Cortex of kidney (tissue), 1 donor: ENCODE results near the gene ZNF256.
"Not testable (repeated sequence)": the region's sequence is repeated elsewhere in the genome, so short reads cannot be mapped to it uniquely, and the experiment has no call there.

Source experiments
- DNase-seq: peaks from one replicate; lab custom pipeline; 2025; lab: John Stamatoyannopoulos, UW

Gene ZNF256

DNA sequence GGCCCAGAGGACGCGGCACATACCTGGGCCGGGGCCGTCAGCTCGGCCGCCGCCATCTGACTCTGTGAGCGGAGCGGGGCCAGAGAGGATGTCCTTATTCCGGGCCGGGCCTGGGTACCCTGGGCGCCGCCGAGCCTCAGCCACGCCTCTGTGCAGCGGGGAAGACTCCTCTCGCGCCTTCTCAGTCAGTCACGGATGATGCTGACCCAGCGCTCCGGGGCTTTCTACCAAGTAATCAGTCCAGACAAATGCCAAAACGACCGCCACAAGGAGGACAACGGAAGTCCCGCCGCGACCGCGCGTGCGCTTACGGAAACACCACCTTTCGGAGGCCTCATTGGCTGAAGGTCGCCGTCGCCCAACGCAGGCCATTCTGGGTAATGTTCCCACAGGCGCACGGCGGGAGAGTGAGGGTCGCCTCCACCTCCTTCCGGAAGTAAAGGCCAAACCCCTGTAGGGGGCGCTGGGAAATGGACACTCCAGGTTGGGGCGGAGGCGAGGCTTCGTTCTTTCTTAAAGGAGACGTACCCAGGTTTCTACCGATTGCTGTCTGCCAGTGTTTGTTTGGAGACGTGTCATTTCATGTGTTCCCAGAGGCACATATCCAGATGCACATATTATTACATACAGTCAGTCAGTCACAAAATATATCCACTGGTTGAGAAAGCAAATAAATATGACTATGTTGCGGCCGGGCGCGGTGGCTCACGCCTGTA, at the start of gene ZNF256:
Gene ZNF256, minus strand, starts transcription at position 288 of the 716 bp plus-strand sequence. Its CDS starts 232 bp downstream, at position 56.
- DNase-seq: no peak

- DNase-seq: no peak
Observed at GRCh38 chr19:57992841-57993240, 45.3 kb upstream of the ZNF256 start.

GRCh38 chr19:57978586-57979289, 31.2 kb upstream of the ZNF256 start:
- no peak for DNase-seq

- DNase-seq: no peak
Observed at GRCh38 chr19:57974434-57974833, 26.9 kb upstream of the ZNF256 start, which contains the start of gene C19orf18. Gene C19orf18 (minus strand): TSS chr19:57974534. CDS start chr19:57974432, 102 bp downstream.

- no peak for DNase-seq
Observed at GRCh38 chr19:57964761-57965160, 17.3 kb upstream of the ZNF256 start.

- no peak for DNase-seq
Observed at GRCh38 chr19:57961785-57962184, 14.3 kb upstream of the ZNF256 start.

DNA sequence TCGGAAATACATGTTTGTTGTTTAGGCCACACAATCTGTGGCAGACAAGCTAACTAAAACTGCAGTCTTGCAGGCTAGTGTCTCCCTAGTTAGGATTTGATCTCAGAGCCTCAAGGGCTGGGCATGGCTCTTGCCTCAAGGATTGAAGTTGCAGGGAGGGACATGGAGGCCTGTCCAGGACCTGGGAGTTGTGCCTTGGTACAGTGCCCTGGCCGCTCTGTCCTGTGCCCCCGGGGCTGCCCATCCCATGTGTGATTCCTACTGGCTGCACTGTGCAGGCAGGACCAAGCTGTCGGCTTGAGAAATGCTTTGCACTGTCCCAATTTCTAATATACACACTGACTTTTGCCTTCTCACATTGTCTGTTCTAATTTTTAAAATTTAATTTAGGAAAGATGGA, 7.5 kb upstream of the ZNF256 start:
- DNase-seq: no peak

- no peak for DNase-seq
Observed at GRCh38 chr19:57949702-57950101, 2.2 kb upstream of the ZNF256 start.

DNA sequence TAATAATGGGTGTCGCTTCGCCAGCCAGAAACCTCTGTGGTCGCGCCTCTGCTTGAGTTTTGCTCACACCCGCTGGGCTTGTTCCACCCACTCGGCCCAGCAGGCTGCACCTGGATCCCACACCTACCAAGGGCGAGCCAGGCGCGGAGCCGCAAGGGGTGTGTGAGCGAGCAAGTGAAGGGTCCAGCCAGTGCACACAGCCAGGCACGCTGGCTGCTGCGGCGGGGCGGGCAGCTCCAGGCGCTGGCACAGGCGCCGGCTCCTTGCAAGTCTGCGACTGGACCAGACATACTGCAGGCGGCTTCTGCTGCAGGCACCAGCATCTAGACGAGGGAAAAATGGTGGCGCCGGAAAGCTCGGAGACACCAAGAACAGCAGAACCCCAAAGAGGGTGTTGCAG, 1.8 kb upstream of the ZNF256 start:
- no peak for DNase-seq

DNA sequence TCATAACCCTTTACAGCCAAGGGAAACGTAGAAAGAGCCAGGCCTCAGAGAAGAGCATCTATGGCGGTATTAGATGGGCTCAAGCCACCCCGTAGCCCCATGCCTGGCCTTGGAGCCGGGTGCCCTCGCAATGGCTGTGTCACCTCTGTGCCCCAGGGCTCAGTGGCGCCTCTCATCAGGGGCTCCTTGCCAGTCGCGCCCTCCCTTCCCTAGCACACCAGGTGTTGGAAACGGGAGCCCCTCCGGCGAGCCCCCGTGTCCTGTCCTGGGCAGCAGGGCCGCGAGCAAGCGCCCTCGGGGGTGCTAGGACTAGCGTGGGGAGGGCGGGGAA, 453 bp downstream of the ZNF256 start:
- no peak for DNase-seq

GRCh38 chr19:57946316-57946715, 1.2 kb downstream of the ZNF256 start:
- no peak for DNase-seq

- DNase-seq: no peak
Observed at GRCh38 chr19:57941593-57941992, 5.9 kb downstream of the ZNF256 start.

GRCh38 chr19:57935731-57936130, 11.8 kb downstream of the ZNF256 start:
- DNase-seq: no peak

GRCh38 chr19:57934820-57935665, 12.5 kb downstream of the ZNF256 start, which contains the start of gene ZNF418:
Gene ZNF418 (minus strand): TSS chr19:57935402. CDS start chr19:57933822, 1,580 bp downstream.
- DNase-seq: no peak

DNA sequence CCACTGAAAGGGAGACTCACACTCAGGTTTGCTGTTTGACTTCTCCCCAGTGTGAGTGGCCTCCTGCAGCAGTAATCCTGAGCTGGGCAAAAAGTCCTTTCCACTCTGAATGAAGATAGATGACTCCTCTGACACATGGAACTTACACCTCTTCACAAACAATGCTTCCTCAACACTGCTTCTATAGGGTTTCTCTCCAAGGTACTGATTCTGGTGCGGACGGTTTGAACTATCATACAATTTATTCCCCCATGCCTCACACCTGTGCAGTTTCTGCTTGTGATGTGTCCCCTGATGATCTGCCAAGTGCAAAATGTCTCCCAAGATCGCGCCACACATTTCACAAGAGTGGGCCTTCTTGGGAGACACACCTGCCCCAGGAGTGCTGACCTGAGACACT, 19.9 kb downstream of the ZNF256 start:
- DNase-seq: no peak

GRCh38 chr19:57916168-57916995, 31.1 kb downstream of the ZNF256 start, which contains the start of gene ZNF417:
Gene ZNF417 (minus strand): TSS chr19:57916592. CDS start chr19:57916411, 181 bp downstream.
- not testable (repeated sequence) for DNase-seq

DNA sequence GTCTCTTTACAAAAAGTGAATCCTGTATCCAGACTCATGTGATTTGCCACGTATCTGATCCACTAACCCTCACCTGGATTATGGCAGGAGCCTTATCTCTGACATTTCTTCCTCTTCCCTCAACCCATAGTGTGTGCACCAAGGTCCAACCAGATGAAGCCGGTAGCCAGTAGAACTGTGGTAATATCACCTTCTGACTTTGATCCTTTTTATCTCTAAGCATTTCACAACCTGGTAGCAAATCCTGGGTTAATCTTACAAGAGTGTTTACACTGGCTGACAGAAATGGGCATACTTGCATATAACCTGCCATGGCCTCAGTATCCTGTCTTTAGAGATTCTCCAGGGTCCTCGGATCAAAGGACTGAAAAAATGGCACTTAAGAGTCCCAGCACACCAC, 33.0 kb downstream of the ZNF256 start:
- DNase-seq: no peak

GRCh38 chr19:57907394-57907793, 40.1 kb downstream of the ZNF256 start:
- no peak for DNase-seq

- DNase-seq: no peak
Observed at GRCh38 chr19:57905258-57905657, 42.2 kb downstream of the ZNF256 start.

DNA sequence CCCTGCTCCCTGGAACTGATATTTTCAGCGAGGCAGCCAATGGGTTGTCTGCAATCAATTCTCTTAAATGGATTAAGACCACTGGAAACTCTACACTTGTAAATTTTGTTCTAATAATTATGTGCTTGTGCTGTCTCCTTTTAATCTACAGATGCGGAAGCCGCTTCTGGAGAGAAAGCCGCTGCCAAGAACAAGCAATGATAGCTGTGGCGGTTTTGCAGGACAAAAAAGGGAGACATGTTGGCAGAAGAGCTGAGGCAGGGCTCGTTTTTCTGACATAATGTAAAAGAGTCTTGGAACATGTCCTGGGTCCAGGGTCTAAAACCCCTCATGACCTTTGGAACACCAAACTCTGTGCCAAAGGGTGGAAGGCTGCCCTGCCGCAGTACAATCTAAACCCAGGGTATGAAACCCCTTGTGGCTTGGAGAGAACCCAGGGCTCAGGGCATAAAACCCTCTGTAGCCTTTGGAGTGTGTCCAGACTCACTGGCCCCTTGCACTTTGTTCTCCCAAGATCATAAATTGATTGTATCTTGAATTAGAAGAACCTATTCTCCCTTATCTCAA, 43.8 kb downstream of the ZNF256 start:
- DNase-seq: no peak

DNA sequence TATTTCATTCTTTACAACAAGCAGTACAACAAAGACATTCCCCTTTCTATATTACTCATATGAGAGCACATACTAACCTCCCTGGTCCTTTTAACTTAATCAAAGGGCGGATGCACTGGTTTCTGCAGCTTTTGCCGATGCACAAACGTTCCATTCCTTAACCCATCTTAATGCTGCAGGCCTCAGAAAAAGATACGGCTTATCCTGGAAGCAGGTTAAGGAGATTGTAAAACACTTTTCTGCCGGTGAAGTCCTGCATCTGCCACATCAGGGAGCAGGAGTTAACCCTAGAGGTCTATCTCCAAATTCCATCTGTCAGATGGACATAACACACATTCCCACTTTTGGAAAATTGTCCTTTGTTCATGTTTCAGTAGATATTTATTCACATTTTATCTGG, 47.2 kb downstream of the ZNF256 start:
- no peak for DNase-seq
